CD8-positive, alpha-beta memory T cell (primary cell): ENCODE data around the gene SFXN5. TPM values are rescaled to one million over a fixed set of nuclear protein-coding genes. Genes with fewer than 3 reads are reported as not detected.
"Not testable (repeated sequence)": the region's sequence is repeated elsewhere in the genome, so short reads cannot be mapped to it uniquely, and the experiment has no call there.

Source experiments
- CTCF ChIA-PET: fragments of 350-600 bp; sonication (Branson Sonifier 250); formaldehyde crosslinking; loops from one replicate; lab custom pipeline; 2021; ENCODE audit warnings: antibody characterized with exemption; lab: Charles Lee
- POLR2A ChIA-PET: fragments of 350-600 bp; sonication (Branson Sonifier 250); formaldehyde crosslinking; loops from one replicate; lab custom pipeline; 2021; ENCODE audit warnings: antibody characterized with exemption; lab: Charles Lee
- DNase-seq, 5 donors: peaks; one replicate each; pipeline versions ENCODE4 v3.0.0 to v3.0.0-alpha.2; 2020 to 2022; ENCODE audit warnings: mixed read lengths in 1 of 5
- H3K27ac ChIP-seq: one replicate; pipeline ENCODE4 v1.7.0; 2013; ENCODE audit warnings: low read depth, mild to moderate bottlenecking, low read length, moderate library complexity
- H3K27me3 ChIP-seq: 2 replicates; pipeline ENCODE4 v1.7.0; 2013; ENCODE audit warnings: low read length, mild to moderate bottlenecking; ENCODE audit not compliant: insufficient read depth, poor library complexity, severe bottlenecking
- H3K36me3 ChIP-seq: 2 replicates; pipeline ENCODE4 v1.7.0; 2013; ENCODE audit warnings: mild to moderate bottlenecking, low read length, moderate library complexity; ENCODE audit not compliant: insufficient read depth
- H3K4me1 ChIP-seq: 2 replicates; pipeline ENCODE4 v1.7.0; 2013; ENCODE audit warnings: mild to moderate bottlenecking, low read length, moderate library complexity; ENCODE audit not compliant: insufficient read depth
- H3K4me3 ChIP-seq: 2 replicates; pipeline ENCODE4 v1.7.0; 2013; ENCODE audit warnings: mild to moderate bottlenecking, low read length
- H3K9me3 ChIP-seq: 2 replicates; pipeline ENCODE4 v1.7.0; 2013; ENCODE audit warnings: mild to moderate bottlenecking, low read length
- H3K27ac Mint-ChIP-seq, 8 donors: one replicate each; pipeline ENCODE4 v1.8.0; 2020 to 2021; ENCODE audit warnings: mixed read lengths in 8 of 8, mild to moderate bottlenecking in 6 of 8, inconsistent platforms in 3 of 8, moderate library complexity in 3 of 8
- H3K27me3 Mint-ChIP-seq, 2 donors: one replicate each; pipeline ENCODE4 v1.8.0; 2020 to 2021; ENCODE audit warnings: mixed read lengths in 2 of 2, mild to moderate bottlenecking in 1 of 2, moderate library complexity in 1 of 2
- H3K36me3 Mint-ChIP-seq, 3 donors: one replicate each; pipeline ENCODE4 v1.8.0; 2020 to 2021; ENCODE audit warnings: mixed read lengths in 3 of 3, inconsistent platforms in 1 of 3, mild to moderate bottlenecking in 1 of 3
- H3K4me1 Mint-ChIP-seq, 3 donors: one replicate each; pipeline ENCODE4 v1.8.0; 2020 to 2021; ENCODE audit warnings: mixed read lengths in 3 of 3, inconsistent platforms in 1 of 3, mild to moderate bottlenecking in 1 of 3
- H3K4me3 Mint-ChIP-seq, 7 donors: one replicate each; pipeline ENCODE4 v1.8.0; 2020 to 2021; ENCODE audit warnings: mixed read lengths in 7 of 7, mild to moderate bottlenecking in 6 of 7, moderate library complexity in 4 of 7, inconsistent platforms in 2 of 7
- H3K9me3 Mint-ChIP-seq, 5 donors: one replicate each; pipeline ENCODE4 v1.8.0; 2020 to 2022; ENCODE audit warnings: mixed read lengths in 5 of 5, mild to moderate bottlenecking in 3 of 5, moderate library complexity in 2 of 5, inconsistent platforms in 1 of 5
- polyA plus RNA-seq: library from polyadenylated mRNA; unstranded; fragments of 300-500 nt; fragmentation: Illumina TruSeq; gene quantifications from one replicate; pipeline ENCODE4 v1.2.3, GENCODE V29; 2021
- total RNA-seq, 2 experiments: library from RNA; stranded (reverse); gene quantifications; one replicate each; pipeline ENCODE4 v1.2.3, GENCODE V29; 2021

The SFXN5 gene
- total and polyA plus RNA-seq, 3 experiments from 2014 or later: 1.8 to 19.1 (median 16.8) TPM

GRCh38 chr2:73093601-73094218, 22.2 kb upstream of the SFXN5 start:
- not testable (repeated sequence) for H3K9me3 Mint-ChIP-seq, H3K4me1 Mint-ChIP-seq, H3K4me3 ChIP-seq, H3K27me3 Mint-ChIP-seq, H3K36me3 Mint-ChIP-seq, H3K9me3 ChIP-seq, H3K27me3 ChIP-seq, H3K4me1 ChIP-seq, H3K4me3 Mint-ChIP-seq, DNase-seq, H3K27ac ChIP-seq, H3K36me3 ChIP-seq
- ChIA-PET CTCF (interaction anchor here (1.4 to 1.5 kb wide), 2 partner anchors 9 to 83 kb away, joined by 4 to 5 read pairs; no protein-coding TSS in a partner anchor), POLR2A (interaction anchor here (0.7 kb wide), 1 partner anchor 1771 kb away, joined by 9 read pairs; no protein-coding TSS in a partner anchor)
- H3K27ac Mint-ChIP-seq: peak overlapping the region in 1 of 8 donors; percentile 22

GRCh38 chr2:73092146-73092783, 20.8 kb upstream of the SFXN5 start:
- ChIA-PET CTCF (no interaction called here), POLR2A (no interaction called here)
- peaks cover 0 to 5% (median 0%) of the 10 kb centered on the region in 3 donors for H3K4me1 Mint-ChIP-seq

GRCh38 chr2:73091696-73092095, 20.2 kb upstream of the SFXN5 start:
- Mint-ChIP-seq H3K9me3 (no peaks in the 10 kb centered on the region), H3K4me3 (no peak overlapping the region), H3K27ac (peak overlapping the region in 2 of 8 donors; percentile 5 to 68), H3K4me1 (peaks cover 0 to 5% (median 0%) of the 10 kb centered on the region in 3 donors), H3K36me3 (peaks cover 0 to 7% (median 0%) of the 10 kb centered on the region in 3 donors), H3K27me3 (no peaks in the 10 kb centered on the region)
- Histone ChIP-seq H3K4me3 (no peak overlapping the region), H3K27me3 (no peaks in the 10 kb centered on the region), H3K9me3 (no peaks in the 10 kb centered on the region), H3K4me1 (no peaks in the 10 kb centered on the region), H3K36me3 (no peaks in the 10 kb centered on the region), H3K27ac (no peak overlapping the region)
- no peak for DNase-seq
- CTCF ChIA-PET: no interaction called here
- POLR2A ChIA-PET: no interaction called here

More at GRCh38 chr2:73092146-73092783, 20.8 kb upstream of the SFXN5 start:
- no peak overlapping the region for H3K27ac ChIP-seq
- H3K4me1 ChIP-seq: no peaks in the 10 kb centered on the region
- H3K4me3 ChIP-seq: no peak overlapping the region
- Mint-ChIP-seq H3K36me3 (peaks cover 0 to 7% (median 0%) of the 10 kb centered on the region in 3 donors), H3K27ac (peak overlapping the region in 1 of 8 donors; percentile 7), H3K27me3 (peaks cover 0 to 1% of the 10 kb centered on the region in 2 donors), H3K4me3 (no peak overlapping the region), H3K9me3 (no peaks in the 10 kb centered on the region)
- H3K27me3 ChIP-seq: no peaks in the 10 kb centered on the region
- H3K9me3 ChIP-seq: no peaks in the 10 kb centered on the region
- no peak for DNase-seq
- H3K36me3 ChIP-seq: no peaks in the 10 kb centered on the region

- H3K27ac Mint-ChIP-seq: peak overlapping the region in 1 of 8 donors; percentile 68
- H3K27me3 ChIP-seq: no peaks in the 10 kb centered on the region
- H3K4me3 Mint-ChIP-seq: no peak overlapping the region
- POLR2A ChIA-PET: no interaction called here
- H3K4me1 ChIP-seq: no peaks in the 10 kb centered on the region
- H3K9me3 Mint-ChIP-seq: no peaks in the 10 kb centered on the region
- H3K36me3 ChIP-seq: no peaks in the 10 kb centered on the region
- CTCF ChIA-PET: no interaction called here
- peaks cover 0 to 7% (median 0%) of the 10 kb centered on the region in 3 donors for H3K36me3 Mint-ChIP-seq
- H3K27me3 Mint-ChIP-seq: no peaks in the 10 kb centered on the region
- no peak overlapping the region for H3K27ac ChIP-seq
- no peaks in the 10 kb centered on the region for H3K9me3 ChIP-seq
- no peak overlapping the region for H3K4me3 ChIP-seq
- no peak for DNase-seq
- no peaks in the 10 kb centered on the region for H3K4me1 Mint-ChIP-seq
These were observed 19.7 kb upstream of the SFXN5 start for GRCh38 chr2:73091164-73091563.

- Histone ChIP-seq H3K27me3 (no peaks in the 10 kb centered on the region), H3K4me1 (no peaks in the 10 kb centered on the region), H3K36me3 (no peaks in the 10 kb centered on the region), H3K4me3 (no peak overlapping the region), H3K27ac (no peak overlapping the region), H3K9me3 (no peaks in the 10 kb centered on the region)
- ChIA-PET POLR2A (no interaction called here), CTCF (interaction anchor here (2.0 to 8.5 kb wide), 3 partner anchors 72 to 123 kb away, joined by 6 to 76 read pairs (median 42); partner anchors contain the start of gene SMYD5)
- Mint-ChIP-seq H3K36me3 (peaks cover 0 to 7% (median 1%) of the 10 kb centered on the region in 3 donors), H3K27ac (no peak overlapping the region), H3K4me1 (peaks cover 0 to 2% (median 0%) of the 10 kb centered on the region in 3 donors), H3K9me3 (no peaks in the 10 kb centered on the region), H3K27me3 (no peaks in the 10 kb centered on the region), H3K4me3 (no peak overlapping the region)
- DNase-seq: no peak
These were observed 17.9 kb upstream of the SFXN5 start for GRCh38 chr2:73089270-73090030.

- H3K27ac ChIP-seq: no peak overlapping the region
- H3K36me3 ChIP-seq: no peaks in the 10 kb centered on the region
- no peak for DNase-seq
- H3K4me3 ChIP-seq: no peak overlapping the region
- H3K4me1 ChIP-seq: no peaks in the 10 kb centered on the region
- Mint-ChIP-seq H3K4me1 (peaks cover 0 to 2% (median 0%) of the 10 kb centered on the region in 3 donors), H3K27ac (no peak overlapping the region), H3K9me3 (no peaks in the 10 kb centered on the region), H3K4me3 (no peak overlapping the region), H3K27me3 (no peaks in the 10 kb centered on the region), H3K36me3 (peaks cover 0 to 7% (median 3%) of the 10 kb centered on the region in 3 donors)
- CTCF ChIA-PET: interaction anchor here (1.1 to 8.5 kb wide), 4 partner anchors 11 to 124 kb away, joined by 3 to 76 read pairs (median 24); partner anchors contain the start of gene SMYD5
- POLR2A ChIA-PET: no interaction called here
- H3K27me3 ChIP-seq: no peaks in the 10 kb centered on the region
- H3K9me3 ChIP-seq: no peaks in the 10 kb centered on the region
These were observed 17.2 kb upstream of the SFXN5 start for GRCh38 chr2:73088703-73089102.

- CTCF ChIA-PET: interaction anchor here (1.1 to 8.5 kb wide), 4 partner anchors 12 to 124 kb away, joined by 3 to 76 read pairs (median 24); partner anchors contain the start of gene SMYD5
- no peaks in the 10 kb centered on the region for H3K36me3 ChIP-seq
- H3K27ac ChIP-seq: no peak overlapping the region
- Mint-ChIP-seq H3K9me3 (no peaks in the 10 kb centered on the region), H3K27me3 (no peaks in the 10 kb centered on the region), H3K4me1 (peaks cover 0 to 2% (median 0%) of the 10 kb centered on the region in 3 donors), H3K27ac (no peak overlapping the region), H3K4me3 (no peak overlapping the region), H3K36me3 (peaks cover 0 to 7% (median 3%) of the 10 kb centered on the region in 3 donors)
- DNase-seq: no peak
- H3K4me3 ChIP-seq: no peak overlapping the region
- H3K9me3 ChIP-seq: no peaks in the 10 kb centered on the region
- H3K27me3 ChIP-seq: no peaks in the 10 kb centered on the region
- POLR2A ChIA-PET: no interaction called here
- H3K4me1 ChIP-seq: no peaks in the 10 kb centered on the region
These were observed 16.7 kb upstream of the SFXN5 start for GRCh38 chr2:73088211-73088610.
